Measurements from ENCODE around the gene API5. TPM values are rescaled to one million over a fixed set of nuclear protein-coding genes. Genes with fewer than 3 reads are reported as not detected.

Gene API5
- total RNA-seq, 1 experiment from 2014 or later: 119 TPM

DNA sequence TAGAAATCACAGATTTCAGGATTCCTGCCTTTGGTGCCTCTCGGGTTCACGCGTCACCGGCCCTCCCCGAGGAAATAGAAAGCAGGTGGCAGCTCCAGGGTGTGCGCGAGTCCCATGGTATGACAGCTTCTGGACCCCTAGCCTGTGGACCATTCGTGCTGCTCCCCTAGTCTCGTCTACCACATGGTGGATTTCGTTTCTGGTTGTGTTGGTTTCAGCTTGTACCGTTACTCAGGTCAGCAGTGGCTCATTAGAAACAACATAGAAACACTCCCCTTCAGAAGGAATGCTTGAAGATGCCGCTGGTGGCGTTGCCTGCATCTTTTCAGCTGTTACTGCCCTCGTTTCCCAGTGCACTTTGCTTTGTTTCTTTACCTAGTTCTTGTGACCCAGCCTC, 47.6 kb downstream of the API5 start:
- peak; percentile 60 for DNase-seq (ENCODE audit: low read depth)

DNA sequence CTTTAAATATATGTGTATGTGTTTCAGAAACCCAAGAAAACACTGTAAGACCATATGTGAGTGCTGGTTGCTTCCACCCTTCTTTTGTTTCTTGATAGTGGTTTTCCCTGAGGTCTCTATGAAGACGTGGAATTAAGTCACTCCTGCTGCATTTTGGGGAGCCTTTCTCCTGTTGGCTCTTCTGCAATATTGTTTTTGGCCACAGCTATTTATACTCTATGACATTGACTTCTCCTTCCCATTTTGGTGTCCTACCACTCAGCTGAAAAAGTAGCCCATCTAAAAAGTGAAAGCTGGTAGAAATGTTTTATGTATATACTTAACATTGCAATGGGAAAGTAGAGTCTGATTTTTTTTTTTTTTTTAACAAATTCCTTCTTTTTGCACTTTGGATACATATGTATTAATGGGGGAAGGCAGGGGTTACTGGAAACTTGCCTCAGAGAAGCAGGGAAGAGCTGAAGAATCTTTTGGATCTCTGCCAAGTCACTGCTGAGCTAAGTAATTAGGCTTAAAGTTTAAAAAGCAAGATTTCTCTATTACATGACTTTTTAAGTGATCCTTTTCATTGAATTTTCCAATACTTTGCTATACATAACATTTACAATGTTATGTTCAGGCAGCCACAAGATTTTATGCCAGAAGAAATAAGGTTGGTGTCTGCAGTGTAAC, 48.7 kb downstream of the API5 start:
- DNase-seq (ENCODE audit: low read depth): no peak

DNA sequence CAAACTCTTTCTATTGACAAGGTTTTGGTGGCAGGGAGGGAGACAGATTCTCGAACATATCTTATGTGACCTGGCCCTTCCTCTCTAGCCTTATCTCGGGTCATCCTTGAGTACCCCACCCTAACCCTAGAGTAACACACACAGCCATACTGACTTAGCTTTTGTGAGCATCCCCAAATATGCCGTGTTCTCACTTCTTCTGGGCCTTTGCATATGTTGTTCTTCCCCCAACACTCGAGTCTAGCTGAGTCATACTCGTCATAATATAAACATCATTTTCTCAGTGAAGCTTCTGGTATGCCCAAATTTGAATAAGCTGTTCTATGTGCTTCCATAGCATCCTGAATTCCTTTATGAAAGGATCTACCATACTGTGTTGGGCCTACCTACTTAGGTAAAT, 54.9 kb downstream of the API5 start:
- DNase-seq (ENCODE audit: low read depth): peak; percentile 47

DNA sequence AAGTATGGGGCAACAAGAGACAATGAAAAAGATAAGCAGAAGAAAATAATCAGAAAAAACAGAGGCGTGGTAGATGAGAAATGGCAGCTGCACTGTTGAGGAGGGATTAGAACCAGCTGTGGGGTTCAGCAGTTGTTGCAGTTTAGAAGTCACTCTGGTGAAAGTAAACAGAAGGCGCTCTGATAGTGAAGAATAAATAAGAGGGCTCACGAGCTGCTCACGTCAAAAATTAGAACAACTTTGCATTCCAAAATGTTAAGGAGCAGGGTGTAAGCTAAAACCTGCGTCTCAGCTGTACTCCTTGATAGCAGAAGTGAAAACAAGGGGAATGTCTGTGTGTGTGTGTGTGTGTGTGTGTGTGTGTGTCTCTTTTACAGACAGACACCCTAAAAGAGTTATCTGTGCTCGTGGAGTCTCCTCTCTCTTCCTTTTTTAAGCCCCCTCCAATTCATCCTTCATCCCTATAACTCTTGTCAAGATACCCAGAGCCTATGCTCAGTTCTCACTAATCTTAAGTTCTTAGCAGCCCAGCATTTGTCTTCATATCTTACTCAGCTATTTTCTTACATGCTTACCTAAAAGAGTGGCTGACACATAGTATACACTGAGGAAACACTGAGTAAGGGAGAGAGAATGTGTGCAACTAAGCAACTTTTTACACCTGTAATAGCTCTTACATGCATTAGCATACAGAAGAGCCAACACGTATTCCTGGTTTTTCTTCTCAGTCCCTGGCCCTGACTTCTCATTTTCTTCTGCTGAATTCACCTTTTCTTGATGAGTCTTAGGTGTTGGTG, 55.8 kb downstream of the API5 start:
- DNase-seq (ENCODE audit: low read depth): no peak

DNA sequence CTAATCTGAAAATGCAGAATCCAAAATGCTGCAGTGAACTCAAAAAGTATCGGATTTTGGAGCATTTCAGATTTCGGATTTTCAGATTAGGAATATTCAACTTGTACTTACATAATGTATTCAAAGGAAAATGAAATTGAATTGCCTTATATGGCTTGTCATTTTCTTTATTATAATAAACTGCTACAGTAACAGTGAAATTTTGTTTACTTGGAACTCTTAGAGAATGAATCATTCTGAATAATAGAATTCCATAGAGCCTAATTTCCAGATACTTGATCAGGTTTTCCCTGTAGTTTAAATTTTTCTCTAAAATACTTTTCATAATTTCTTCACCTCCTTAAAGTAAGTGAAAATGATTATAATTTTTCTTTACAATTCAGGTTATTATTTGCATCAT, 64.3 kb downstream of the API5 start:
- no peak for DNase-seq (ENCODE audit: low read depth)

DNA sequence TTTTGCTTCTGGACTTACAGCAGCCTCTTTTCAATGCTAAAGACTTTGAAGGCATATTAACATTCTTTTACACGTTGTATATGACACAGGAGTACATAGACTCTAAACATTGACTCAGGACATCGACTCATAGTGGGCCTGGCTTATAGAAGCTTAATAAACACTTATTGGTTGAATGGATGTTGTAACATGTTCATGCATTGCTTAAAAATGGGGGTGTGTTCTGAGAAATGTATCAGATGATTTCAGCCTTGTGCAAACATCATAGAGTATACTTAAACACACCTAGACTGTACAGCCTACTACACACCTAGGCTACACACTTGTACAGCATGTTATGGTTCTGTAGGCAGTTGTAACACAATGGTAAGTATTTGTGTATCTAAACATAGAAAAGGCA, 64.8 kb downstream of the API5 start:
- DNase-seq (ENCODE audit: low read depth): peak; percentile 72

DNA sequence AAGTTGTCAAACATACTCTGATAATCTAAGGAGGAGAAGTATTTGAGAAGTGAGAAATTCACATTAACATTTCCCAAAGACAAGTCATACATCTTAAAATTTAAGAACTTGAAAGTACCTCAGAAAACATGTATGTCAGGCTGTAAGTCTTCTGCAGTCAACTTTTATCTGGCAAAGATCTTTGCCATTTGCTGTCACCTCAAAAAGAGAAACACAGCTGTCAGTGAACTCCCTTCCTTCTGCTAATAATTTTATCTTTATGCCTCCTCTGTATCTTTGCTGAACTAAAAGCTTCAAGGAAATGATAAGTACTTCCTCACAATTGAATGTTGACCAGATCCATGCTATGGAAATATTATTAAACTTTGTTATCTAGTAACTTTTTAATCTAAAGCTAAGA, 65.6 kb downstream of the API5 start:
- no peak for DNase-seq (ENCODE audit: low read depth)

DNA sequence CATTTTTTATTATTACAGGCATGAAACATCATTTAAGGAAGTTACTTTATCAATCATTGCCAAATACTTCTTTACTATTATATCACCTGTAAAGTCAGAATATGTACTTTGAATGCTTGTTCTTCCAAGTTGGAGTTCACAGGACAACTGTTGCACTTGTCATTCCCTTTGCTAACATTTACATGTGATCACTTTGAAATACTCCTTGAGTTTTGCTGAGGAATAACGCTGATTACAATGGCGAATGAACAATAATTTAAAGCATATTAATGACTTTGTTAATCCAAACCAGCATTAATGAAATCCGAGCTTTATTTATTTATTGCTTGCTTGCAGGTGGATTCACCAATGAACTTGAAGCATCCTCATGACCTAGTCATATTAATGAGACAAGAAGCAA, 67.1 kb downstream of the API5 start:
- DNase-seq (ENCODE audit: low read depth): no peak

DNA sequence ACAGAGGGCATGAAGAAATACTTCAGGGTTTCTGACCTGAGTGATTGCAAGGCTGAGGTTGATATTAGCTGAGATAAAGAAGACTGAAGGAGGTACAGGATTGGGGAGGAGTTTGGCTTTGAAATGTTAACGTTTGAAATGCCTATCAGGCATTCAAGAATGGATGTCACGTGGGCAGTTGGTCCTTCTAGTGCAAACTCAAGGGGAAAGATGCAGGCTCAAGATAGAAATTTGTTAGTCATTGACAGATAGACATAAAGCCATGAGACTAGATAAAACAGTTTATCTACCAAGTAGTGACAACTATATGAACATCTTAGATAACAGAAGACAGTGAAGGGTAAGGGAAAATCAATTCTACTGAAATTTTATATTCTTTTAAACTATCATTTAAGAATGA, 70.0 kb downstream of the API5 start:
- DNase-seq (ENCODE audit: low read depth): no peak

DNA sequence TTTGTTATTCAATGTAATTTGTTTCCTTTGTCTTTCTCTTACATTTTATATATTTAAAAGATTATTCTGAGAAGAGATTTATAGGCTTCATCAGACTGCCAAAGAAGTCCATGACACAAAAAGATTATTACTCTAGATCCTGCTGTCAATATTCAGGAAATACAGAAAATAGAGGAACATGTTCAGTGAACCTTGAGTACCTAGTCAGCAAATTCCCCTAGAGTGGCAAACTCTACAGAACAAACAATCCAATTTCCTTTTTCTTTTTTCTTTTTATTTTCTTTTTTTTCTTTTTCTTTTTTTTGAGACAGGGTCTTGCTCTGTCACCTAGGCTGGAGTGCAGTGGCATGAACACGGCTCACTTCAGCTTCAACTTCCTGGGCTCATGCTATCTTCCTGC, 70.8 kb downstream of the API5 start:
- no peak for DNase-seq (ENCODE audit: low read depth)

DNA sequence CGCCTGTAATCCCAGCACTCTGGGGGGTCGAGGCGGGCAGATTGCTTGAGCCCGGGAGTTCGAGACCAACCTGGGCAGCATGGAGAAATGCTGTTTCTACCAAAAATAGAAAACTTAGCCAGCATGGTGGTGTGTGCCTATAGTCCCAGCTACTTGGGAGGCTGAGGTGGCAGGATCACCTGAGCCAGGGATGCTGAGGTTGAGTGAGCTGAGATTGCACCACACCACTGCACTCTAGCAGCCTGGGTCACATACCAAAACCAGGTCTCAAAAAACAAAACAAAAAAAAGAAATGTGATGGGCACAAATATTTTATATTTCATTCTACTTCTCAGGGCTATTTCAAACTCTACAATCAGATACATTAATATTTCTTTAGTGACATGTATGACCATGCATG, 72.6 kb downstream of the API5 start:
- no peak for DNase-seq (ENCODE audit: low read depth)

DNA sequence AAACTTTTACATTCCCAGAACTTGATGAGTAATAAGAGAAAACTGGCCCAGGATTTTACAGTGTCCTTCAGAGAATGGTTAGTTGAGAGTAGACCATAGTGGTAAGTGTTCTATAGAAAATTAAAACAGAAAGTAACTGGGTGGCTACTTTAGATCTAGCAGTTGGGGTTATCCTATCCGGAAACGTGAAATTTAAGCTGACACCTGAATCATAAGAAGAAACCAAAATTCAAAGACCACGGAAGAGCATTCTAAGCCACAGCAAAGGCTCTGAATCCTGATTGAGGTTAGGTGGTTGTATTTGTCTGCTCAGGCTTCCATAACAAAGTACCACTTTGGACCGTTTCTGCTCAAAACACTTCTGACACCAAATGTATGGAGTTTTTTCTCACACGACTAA, 80.9 kb downstream of the API5 start:
- no peak for DNase-seq (ENCODE audit: low read depth)

DNA sequence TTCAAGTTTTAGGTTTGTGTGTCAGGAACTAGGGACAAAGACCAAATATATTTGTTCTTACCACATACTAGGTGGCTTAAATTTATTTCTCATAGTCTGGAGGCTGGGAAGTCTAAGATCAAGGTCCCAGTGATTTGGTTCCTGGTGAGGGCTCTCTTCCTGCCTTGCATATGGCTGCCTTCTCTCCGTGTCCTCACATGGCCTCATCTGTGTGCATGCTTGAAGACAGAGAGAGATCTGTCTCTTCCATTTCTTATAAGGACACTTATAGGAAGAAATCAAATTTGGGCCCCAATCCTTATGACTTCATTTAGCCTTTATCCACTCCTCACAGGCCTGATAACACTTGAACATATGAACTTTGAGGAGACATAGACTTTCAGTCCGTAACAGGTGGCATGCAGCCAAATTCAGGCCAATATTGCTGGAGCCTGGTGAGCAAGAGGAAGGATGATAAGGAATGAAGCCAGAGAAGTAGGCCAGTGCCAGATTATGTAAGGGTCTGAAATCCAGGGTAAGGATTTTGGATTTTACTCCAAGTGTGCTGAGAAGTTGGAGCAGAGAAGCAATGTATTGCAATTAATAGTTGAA, 82.1 kb downstream of the API5 start:
- DNase-seq (ENCODE audit: low read depth): no peak

Other genes starting within 250 kb of the API5 start
- gene TTC17, start 46.9 kb downstream of the API5 start, total RNA-seq (2014; rRNA removed; shearing (Covaris generic)): 52.7 and 59.4 TPM in 2 replicates